Measurements from ENCODE around the gene B2M. TPM values are rescaled to one million over a fixed set of nuclear protein-coding genes. Genes with fewer than 3 reads are reported as not detected.
"Not testable (repeated sequence)": the region's sequence is repeated elsewhere in the genome, so short reads cannot be mapped to it uniquely, and the experiment has no call there.

B2M gene
- total and polyA plus RNA-seq, 2 of the 8 experiments (the other 6 are each of a cell fraction or from before 2014, with no cell fraction given) = 78.9 to 907 TPM

DNA sequence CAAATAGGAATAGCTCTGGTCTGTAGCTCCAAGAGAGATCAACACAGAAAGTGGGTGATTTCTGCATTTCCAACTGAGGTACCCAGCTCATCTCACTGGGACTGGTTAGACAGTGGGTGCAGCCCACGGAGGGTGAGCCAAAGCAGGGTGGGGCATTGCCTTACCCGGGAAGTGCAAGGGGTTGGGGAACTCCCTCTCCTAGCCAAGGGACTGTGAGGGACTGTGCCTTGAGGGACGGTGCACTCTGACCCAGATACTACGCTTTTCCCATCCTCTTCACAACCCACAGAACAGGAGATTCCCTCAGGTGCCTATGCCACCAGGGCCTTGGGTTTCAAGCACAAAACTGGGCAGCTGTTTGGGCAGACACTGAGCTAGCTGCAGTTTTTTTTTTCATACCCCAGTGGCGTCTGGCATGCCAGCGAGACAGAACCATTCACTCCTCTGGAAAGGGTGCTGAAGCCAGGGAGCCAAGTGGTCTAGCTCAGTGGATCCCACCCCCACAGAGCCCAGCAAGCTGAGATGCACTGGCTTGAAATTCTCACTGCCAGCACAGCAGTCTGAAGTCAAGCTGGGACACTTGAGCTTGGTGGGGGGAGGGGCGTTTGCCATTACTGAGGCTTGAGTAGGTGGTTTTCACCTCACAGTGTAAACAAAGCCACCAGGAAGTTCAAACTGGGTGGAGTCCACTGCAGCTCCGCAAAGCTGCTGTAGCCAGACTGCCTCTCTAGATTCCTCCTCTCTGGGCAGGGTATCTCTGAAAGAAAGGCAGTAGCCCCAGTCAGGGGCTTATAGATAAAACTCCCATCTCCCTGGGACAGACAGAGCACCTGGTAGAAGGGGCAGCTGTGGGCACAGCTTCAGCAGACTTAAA, 28.3 kb upstream of the B2M start:
- H2AK5ac ChIP-seq (ENCODE audit: low read depth, low read length); H4K91ac ChIP-seq (replicated peaks; ENCODE audit: insufficient read length, low read length); H3K14ac ChIP-seq (ENCODE audit: insufficient read length); H3K4ac ChIP-seq (replicated peaks; ENCODE audit: insufficient read length, low read depth, low read length); H3K4me1 ChIP-seq (replicated peaks in 1 of 4; ENCODE audit: control insufficient read depth in 3 of 4, insufficient read depth in 4 of 4, low read length in 3 of 4); H4K20me1 ChIP-seq (replicated peaks in 1 of 2; ENCODE audit: control insufficient read depth in 1 of 2, insufficient read depth in 2 of 2, low read length in 2 of 2); H3K56ac ChIP-seq (replicated peaks; ENCODE audit: insufficient read length, low read depth, low read length); H3K36me3 ChIP-seq (ENCODE audit: control insufficient read depth in 2 of 4, insufficient read depth in 4 of 4, low read length in 3 of 4); H3K23ac ChIP-seq (ENCODE audit: insufficient read length); H2BK120ac ChIP-seq (replicated peaks; ENCODE audit: low read depth, low read length); H3K79me2 ChIP-seq (ENCODE audit: control insufficient read depth in 1 of 2, insufficient read depth in 2 of 2, low read length in 2 of 2); H3K27ac ChIP-seq (ENCODE audit: low read depth, low read length); H4K5ac ChIP-seq (ENCODE audit: insufficient read length, low read depth, low read length); H3K9ac ChIP-seq (replicated peaks in 1 of 4; ENCODE audit: extremely low read depth in 1 of 4, low read depth in 3 of 4, low read length in 3 of 4); H3K27me3 ChIP-seq (replicated peaks in 1 of 4; ENCODE audit: control insufficient read depth in 3 of 4, extremely low read depth in 1 of 4, insufficient read depth in 3 of 4, low read length in 3 of 4); H3K79me1 ChIP-seq (ENCODE audit: low read depth, low read length); H2BK15ac ChIP-seq (ENCODE audit: low read length); FAIRE-seq; H3K9me3 ChIP-seq (ENCODE audit: insufficient read depth in 2 of 2, low read depth in 1 of 2, low read length in 1 of 2); H3K23me2 ChIP-seq (ENCODE audit: low read depth, low read length): not testable (repeated sequence)
- Histone ChIP-seq H2BK20ac (ENCODE audit: low read length) (peak overlapping the region; percentile 90), H4K8ac (ENCODE audit: extremely low read depth, insufficient read depth, low read length) (peak overlapping the region; percentile 28; the same call in 1 of the 2 replicates), H2BK5ac (ENCODE audit: low read depth, low read length) (peak overlapping the region; percentile 81; the same call in 1 of the 2 replicates), H2BK12ac (ENCODE audit: low read depth, low read length) (peak overlapping the region; percentile 92; the same call in 1 of the 2 replicates), H3K4me2 (ENCODE audit: insufficient read depth in 1 of 2, low read depth in 2 of 2, low read length in 2 of 2) (peak overlapping the region; percentile 53 to 58), H2AFZ (ENCODE audit: low read length) (peak overlapping the region; percentile 88), H3K18ac (ENCODE audit: extremely low read depth, low read length) (peak overlapping the region; percentile 87), H3K4me3 (ENCODE audit: extremely low read depth in 1 of 4, insufficient read depth in 2 of 4, low read depth in 3 of 4, low read length in 4 of 4) (peak overlapping the region in 1 of 4 experiments; percentile 35; a peak in 1 of 8 replicates)
- ChIA-PET POLR2A (ENCODE audit: partially characterized antibody) (interaction anchor here (1.0 to 2.3 kb wide), 5 partner anchors 10 to 44 kb away, joined by 3 to 9 read pairs (median 3); partner anchors contain the start of genes PATL2 and SPG11), CTCF (ENCODE audit: partially characterized antibody) (interaction anchor here (0.6 to 2.2 kb wide), 7 partner anchors 9 to 55 kb away, joined by 3 to 15 read pairs (median 3); partner anchors contain the start of genes SPG11 and TRIM69)
- DNase-seq (ENCODE audit: low read depth in 1 of 2, low spot score in 2 of 2) = peak; percentile 41 to 71
- WGBS, 2 experiments (ENCODE audit: extremely low coverage in 1 of 2, insufficient coverage in 1 of 2, insufficient read length in 1 of 2, insufficient replicate concordance in 2 of 2, low coverage in 1 of 2, low lambda C conversion rate in 2 of 2, missing lambda C conversion rate in 1 of 2) = 52% methylated on average over 8 of the region's 8 CpGs; no CpG with 5 or more reads in 1 of the 2 experiments
- TF ChIP-seq RBBP5 (IDR thresholded peaks at IDR 0.05; ENCODE audit: borderline replicate concordance, low read depth, low read length) = peak; percentile 89; the same call in 1 of the 2 replicates
- TF ChIP-seq SP1 (IDR thresholded peaks at IDR 0.05; ENCODE audit: low read depth, low read length) = peak; percentile 56
- TF ChIP-seq ASH2L (IDR thresholded peaks at IDR 0.05; ENCODE audit: low read length) = peak; percentile 76
- peak; percentile 9 for TF ChIP-seq NANOG (IDR thresholded peaks at IDR 0.05; ENCODE audit: insufficient read depth, low read depth, low read length, poor library complexity, severe bottlenecking)

All from H1 (cell line).